HG03064 (cell line): ENCODE measurements around the gene HIVEP3.
"Not testable (repeated sequence)": the region's sequence is repeated elsewhere in the genome, so short reads cannot be mapped to it uniquely, and the experiment has no call there.

Experiments used
- ATAC-seq: cut with Tn5 transposase; IDR thresholded peaks from one replicate; pipeline ENCODE4 v1.9.1; 2021; ENCODE audit warnings: low read depth; ENCODE audit not compliant: unreplicated experiment

The HIVEP3 gene

GRCh38 chr1:41578712-41579335, 339.9 kb downstream of the HIVEP3 start:
- no peak for ATAC-seq

DNA sequence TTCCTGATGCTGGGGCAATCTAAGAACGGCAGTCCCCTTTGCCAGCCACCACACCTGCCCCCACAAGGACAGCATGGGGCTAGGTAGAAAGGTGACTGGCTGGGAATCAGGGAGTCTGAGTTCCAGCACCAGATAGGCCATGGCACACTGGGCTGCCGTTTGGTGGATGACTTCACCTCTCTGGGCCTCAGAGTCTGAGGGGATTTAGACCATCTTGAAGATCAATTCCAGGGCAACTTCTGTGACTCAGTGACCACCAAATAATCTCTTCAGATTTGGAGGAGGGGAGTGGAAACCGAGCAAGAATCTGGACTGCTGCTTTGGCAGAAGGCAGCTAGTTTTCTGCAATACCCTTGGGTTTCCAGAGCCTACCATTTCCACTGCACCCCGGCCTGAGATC, 342.1 kb downstream of the HIVEP3 start:
- no peak for ATAC-seq

DNA sequence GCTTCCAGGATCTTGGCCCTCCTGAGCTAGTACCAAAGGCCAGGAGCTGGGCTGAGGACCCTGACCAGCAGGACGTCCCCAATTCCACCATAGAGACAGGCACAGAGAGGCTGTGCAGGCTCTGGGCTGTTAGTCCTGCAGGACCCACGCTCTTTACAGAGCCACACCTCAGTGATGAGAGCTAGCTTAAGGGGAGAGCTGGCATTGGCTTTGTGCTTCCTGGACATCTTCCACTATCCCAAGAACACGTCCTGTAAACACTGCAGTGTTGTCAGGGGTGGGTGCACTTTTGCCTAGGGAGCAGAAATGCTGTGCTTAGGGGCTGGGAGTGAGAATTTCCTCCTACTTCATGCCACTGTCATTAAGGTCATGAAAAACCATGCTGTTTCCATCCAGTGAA, 342.5 kb downstream of the HIVEP3 start:
- ATAC-seq: no peak

DNA sequence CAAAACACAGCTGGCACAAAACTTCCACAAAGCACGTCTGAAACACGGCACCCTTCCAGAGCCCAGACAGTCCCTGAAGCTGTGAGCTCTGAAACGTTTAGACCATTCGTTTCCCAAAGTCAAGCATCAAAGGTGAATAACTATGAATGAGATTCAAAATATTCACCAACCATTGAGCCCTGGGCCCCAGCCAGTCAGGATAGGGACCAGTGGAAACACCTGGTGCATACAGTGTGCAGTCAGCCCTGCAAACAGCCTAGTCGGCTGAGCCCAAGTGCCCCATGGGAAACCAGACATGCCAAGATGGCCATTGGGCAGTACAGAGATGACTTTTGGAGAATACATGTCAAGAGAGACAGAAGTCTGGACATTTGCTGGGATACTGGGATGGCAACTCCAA, 343.9 kb downstream of the HIVEP3 start:
- no peak for ATAC-seq

DNA sequence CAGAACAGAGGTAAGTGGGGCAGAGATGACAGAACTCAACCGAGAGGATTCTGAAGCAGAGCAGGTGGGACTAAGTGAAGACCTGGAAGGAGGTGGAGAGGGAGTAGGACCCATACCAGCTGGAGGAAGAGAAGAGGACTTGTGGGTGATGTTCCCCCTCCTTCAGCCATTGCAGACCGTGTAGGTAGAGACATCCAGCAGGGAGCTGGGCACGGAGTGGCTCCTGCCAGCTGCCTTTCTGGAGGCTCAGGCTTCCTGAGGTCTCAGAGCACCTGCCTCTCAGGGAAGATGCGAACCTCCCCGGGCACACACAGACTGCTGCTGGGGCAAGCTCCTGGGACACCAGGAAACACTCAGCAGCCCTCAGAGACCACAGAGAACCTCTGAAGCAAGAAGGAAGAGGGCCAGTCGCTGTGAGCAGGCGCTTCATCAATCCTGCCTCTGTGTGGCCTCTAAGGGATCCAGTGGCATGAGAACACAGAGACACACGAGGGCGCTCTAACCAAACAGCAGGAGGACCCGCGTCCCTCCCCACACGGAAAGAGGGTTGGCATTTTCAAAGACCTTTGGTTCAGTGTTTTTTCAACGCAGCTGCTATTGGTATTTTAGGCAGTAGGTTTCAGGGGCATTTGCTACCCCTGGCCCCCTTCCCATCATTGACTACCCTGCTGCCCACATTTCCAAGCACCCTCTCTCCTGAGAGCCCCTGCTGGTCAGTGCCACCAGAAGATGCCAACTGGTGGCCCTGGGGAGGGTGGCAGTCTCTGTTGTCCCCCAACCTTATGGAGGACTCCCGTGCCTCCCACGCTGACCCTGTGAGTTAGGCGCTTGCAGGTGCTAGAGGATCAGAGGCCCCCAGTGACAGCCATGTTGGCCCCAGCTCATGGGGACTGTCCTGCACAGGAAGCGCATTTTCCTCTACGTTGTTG, 344.7 kb downstream of the HIVEP3 start:
- peak; percentile 81 for ATAC-seq

DNA sequence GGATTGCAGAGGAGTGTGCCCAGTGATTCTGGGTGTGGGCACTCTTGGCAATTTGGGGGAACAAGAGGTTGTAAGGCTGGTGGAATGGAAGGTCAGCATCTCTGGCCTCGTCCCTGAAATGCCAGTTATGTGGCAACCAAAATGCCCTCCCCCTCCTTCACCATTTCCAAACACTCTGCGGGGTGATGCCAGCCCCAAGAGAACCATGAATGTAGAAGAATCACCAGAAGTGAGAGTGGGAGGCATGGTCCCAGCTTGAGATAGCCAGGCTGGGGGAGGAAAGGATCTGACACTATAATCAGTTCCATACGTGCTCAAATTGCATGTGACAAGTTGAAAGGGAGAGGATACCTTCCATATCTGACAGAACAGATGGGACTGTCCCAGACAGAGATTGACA, 345.5 kb downstream of the HIVEP3 start:
- no peak for ATAC-seq

DNA sequence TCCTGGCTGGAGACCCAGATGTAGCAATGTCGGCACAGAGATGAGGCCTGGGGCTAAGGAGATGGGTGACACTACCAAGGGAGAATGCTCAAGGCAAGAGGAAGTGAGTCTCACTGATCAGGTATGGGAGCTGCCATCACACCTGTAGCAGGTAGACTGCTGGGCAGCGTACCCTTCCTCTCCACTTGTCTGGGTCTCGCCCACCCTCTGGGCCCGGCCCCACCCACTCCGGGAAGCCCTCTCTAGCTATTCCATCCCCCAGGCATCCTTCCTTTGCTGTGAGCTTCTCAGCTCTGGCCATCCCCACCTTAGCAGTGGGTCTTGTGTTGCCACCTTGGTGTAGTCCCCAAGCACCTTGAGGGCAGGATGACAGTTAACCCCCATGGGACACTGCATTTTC, 346.5 kb downstream of the HIVEP3 start:
- no peak for ATAC-seq

- no peak for ATAC-seq
These were observed 347.7 kb downstream of the HIVEP3 start for GRCh38 chr1:41571041-41571440.

GRCh38 chr1:41568204-41568603, 350.5 kb downstream of the HIVEP3 start:
- no peak for ATAC-seq

GRCh38 chr1:41566969-41567368, 351.8 kb downstream of the HIVEP3 start:
- no peak for ATAC-seq

GRCh38 chr1:41566274-41566885, 352.3 kb downstream of the HIVEP3 start:
- no peak for ATAC-seq

DNA sequence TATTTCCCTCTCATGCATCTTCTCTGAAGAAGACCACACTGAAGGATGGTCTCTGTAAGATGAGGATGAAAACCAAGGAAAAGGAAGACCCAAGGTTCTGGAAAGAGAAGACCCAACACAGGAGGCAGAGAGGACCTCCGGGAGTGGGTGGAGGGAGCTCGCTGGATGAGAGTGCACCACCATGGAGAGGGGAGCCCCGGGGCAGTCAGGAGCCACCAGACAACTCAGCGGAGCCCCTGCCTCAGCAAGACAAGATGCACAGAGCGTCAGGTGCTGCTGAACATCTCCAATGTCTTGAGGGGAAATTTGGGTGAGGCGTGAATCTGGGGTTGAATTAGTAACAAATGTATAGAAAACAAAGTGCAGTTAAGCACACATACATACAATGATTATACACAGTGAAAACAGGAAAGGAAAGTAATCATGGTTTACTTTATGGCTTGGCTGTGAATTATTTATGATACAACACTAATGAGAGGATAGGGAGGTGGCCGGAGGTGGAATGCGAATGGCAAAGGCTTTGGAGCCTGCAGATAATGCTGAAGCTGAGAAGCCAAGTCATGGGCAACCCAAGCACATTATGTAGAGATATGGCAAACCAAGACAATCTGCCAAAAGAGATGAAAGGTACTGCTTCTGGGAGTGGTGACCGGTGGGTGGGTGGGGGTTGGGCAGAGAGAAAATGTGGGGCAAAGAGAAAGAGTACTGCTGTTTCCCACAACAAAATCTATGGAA, 353.8 kb downstream of the HIVEP3 start:
- no peak for ATAC-seq

- ATAC-seq: no peak
These were observed 356.4 kb downstream of the HIVEP3 start for GRCh38 chr1:41562328-41562727.

GRCh38 chr1:41560931-41561330, 357.8 kb downstream of the HIVEP3 start:
- no peak for ATAC-seq

GRCh38 chr1:41560496-41560895, 358.2 kb downstream of the HIVEP3 start:
- no peak for ATAC-seq

DNA sequence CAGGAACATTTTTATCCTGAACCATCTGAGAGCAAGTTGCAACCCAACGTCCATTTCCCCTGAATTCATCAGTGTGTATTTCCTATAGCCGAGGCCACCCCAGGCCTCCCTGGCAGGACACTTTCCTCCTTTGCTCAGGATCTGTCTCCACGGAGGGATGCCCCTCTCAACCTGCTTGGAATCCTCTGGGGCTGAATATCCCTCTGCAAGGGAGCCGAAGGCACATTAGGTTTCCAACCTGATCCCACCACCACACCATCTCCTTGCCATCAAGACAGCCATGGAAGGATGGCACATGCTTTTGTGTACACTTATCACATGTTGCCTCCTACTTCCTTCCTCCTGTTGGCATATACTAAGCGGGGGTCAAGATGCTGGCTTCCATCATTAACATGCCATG, 359.4 kb downstream of the HIVEP3 start:
- no peak for ATAC-seq

DNA sequence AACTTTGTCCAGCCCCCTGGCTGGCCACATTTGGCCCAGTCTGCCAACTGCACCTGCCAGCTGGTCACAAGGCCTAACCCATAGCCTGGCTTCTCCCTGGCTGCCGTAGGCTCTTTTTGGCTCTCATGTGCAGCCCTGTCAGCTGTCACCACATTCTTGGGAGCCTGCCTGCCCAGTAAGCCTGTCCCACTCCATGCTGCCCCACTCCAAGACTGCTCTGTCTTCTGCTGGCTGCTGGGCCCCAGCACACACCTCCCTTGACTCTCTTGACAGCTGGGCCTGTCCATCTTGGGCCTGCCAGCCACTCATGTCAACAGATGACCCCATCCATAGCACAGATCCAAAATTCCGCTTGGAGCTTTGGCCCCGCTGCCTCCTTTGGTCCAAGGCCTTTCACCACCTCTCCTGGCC, 360.0 kb downstream of the HIVEP3 start:
- ATAC-seq: no peak

- no peak for ATAC-seq
These were observed 360.8 kb downstream of the HIVEP3 start for GRCh38 chr1:41557751-41558455.

DNA sequence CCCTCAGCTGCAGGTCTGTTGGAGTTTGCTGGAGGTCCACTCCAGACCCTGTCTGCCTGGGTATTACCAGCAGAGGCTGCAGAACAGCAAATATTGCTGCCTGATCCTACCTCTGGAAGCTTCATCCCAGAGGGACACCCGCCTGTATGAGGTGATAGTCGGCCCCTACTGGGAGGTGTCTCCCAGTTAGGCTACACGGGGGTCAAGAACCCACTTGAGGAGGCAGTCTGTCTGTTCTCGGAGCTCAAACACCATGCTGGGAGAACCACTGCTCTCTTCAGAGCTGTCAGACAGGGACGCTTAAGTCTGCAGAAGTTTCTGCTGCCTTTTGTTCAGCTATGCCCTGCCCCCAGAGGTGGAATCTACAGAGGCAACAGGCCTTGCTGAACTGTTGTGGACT, 364.0 kb downstream of the HIVEP3 start:
- not testable (repeated sequence) for ATAC-seq
